Lower leg skin (tissue), 4 donors: Measurements from ENCODE around the gene INTS7. TPM values are rescaled to one million over a fixed set of nuclear protein-coding genes. Genes with fewer than 3 reads are reported as not detected.
"Not testable (repeated sequence)": the region's sequence is repeated elsewhere in the genome, so short reads cannot be mapped to it uniquely, and the experiment has no call there.

ENCODE experiments used
- DNase-seq, 2 donors: peaks; one replicate each; pipeline ENCODE4 v3.0.0-alpha.2; 2019; ENCODE audit warnings: low spot score in 2 of 2
- H3K4me3 ChIP-seq: fragments of 200-600 bp; sonication (generic); 2 replicates; pipeline ENCODE4 v1.5.1; 2017; ENCODE audit warnings: mild to moderate bottlenecking, low read depth; ENCODE audit not compliant: poor library complexity, severe bottlenecking
- POLR2A ChIP-seq, 2 donors: fragments of 450-650 bp; IDR thresholded peaks; one replicate each; pipeline ENCODE4 v1.6.1; 2016 to 2017; ENCODE audit warnings: antibody characterized with exemption in 2 of 2, mild to moderate bottlenecking in 1 of 2, moderate library complexity in 1 of 2
- WGBS, 2 donors: methylation state at CpG; one replicate each; pipeline ENCODE4 v1.1.5; 2018; 5-methylcytosine and 5-hydroxymethylcytosine counted together
- intact Hi-C: fragments of 100-400 bp; cut with DNase I; formaldehyde crosslinking; loops from one replicate; pipeline ENCODE4 v1.15.0; 2023; ENCODE audit warnings: low total_unique reads
- total RNA-seq, 4 donors: library from RNA; depleted of rRNA; stranded (reverse); fragments of >200 nt; gene quantifications; one replicate each; pipeline ENCODE4 v1.1.0, GENCODE V29; 2016
- TF ChIP-seq, protein P1 (sequence below), 3 donors: fragments of 450-650 bp; IDR thresholded peaks; one replicate each; pipeline ENCODE4 v1.5.1; 2016; ENCODE audit warnings: antibody characterized with exemption in 3 of 3, mild to moderate bottlenecking in 3 of 3, moderate library complexity in 2 of 3

INTS7 gene
- total RNA-seq, 4 donors from 2014 or later = 8.5 to 15.5 (median 11.0) TPM

GRCh38 chr1:211918843-211919414, 116.4 kb downstream of the INTS7 start:
- intact Hi-C loops = no loop called here
- TF ChIP-seq, protein P1, sequence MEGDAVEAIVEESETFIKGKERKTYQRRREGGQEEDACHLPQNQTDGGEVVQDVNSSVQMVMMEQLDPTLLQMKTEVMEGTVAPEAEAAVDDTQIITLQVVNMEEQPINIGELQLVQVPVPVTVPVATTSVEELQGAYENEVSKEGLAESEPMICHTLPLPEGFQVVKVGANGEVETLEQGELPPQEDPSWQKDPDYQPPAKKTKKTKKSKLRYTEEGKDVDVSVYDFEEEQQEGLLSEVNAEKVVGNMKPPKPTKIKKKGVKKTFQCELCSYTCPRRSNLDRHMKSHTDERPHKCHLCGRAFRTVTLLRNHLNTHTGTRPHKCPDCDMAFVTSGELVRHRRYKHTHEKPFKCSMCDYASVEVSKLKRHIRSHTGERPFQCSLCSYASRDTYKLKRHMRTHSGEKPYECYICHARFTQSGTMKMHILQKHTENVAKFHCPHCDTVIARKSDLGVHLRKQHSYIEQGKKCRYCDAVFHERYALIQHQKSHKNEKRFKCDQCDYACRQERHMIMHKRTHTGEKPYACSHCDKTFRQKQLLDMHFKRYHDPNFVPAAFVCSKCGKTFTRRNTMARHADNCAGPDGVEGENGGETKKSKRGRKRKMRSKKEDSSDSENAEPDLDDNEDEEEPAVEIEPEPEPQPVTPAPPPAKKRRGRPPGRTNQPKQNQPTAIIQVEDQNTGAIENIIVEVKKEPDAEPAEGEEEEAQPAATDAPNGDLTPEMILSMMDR (IDR thresholded peaks at IDR 0.05) = no peak
- TF ChIP-seq POLR2A (IDR thresholded peaks at IDR 0.05) = no peak
- H3K4me3 ChIP-seq = no peak overlapping the region
- DNase-seq = no peak
- WGBS, 2 donors = 83 to 92% methylated on average over 5 of the region's 5 CpGs

- intact Hi-C loops, DNase-seq, H3K4me3 ChIP-seq: not testable (repeated sequence)
- WGBS, 2 donors = 88 to 96% methylated on average over 3 of the region's 3 CpGs
Measured at GRCh38 chr1:211916458-211916857, 118.9 kb downstream of the INTS7 start.

DNA sequence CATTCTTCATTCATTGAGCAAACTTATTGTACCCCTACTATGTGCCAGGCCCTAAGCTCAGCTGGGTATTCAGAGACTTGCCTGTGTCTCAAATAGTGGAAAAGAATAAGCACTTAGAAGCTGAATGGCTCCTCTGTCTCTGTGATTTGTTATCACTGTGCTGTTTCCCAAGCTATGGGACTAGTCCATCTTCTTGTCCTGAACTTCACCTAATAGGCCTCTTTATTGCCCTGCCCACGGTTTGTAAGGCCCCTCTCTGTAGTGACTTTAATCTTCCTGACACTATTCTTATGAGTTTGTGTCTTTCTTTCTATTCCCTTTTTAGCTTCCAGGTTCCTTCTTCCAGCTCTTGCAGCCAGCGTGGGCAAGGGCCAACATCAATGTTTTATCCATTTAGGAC, 119.4 kb downstream of the INTS7 start:
- WGBS, 2 donors = 70 to 73% methylated on average over 2 of the region's 2 CpGs
- no peak for DNase-seq
- no peak for TF ChIP-seq POLR2A (IDR thresholded peaks at IDR 0.05)
- TF ChIP-seq, protein P1 (IDR thresholded peaks at IDR 0.05) = no peak
- intact Hi-C loops = no loop called here
- H3K4me3 ChIP-seq = no peak overlapping the region

GRCh38 chr1:211912844-211913432, 122.4 kb downstream of the INTS7 start:
- TF ChIP-seq POLR2A (IDR thresholded peaks at IDR 0.05) = no peak
- TF ChIP-seq, protein P1 (IDR thresholded peaks at IDR 0.05) = no peak

DNA sequence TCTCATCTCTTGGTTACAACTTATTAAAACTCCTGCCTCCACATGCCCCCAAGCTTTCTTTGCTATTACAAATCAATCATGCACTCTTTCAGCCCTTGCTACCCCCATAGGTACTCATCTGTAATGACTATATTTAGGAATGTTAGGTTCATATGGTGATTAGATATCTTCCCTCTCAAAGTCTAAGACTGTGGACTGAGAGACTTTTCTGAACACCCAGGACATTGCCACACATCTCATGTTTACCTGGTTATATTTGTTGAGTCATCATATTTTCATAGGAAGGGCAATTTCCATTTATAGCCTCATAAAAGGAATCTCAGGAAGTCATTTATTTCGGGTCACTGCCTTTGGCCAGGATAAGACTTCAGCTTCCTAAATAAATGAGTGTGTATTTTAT, 123.3 kb downstream of the INTS7 start:
- WGBS, 2 donors = 61 to 63% methylated on average over 1 of the region's 1 CpG
- TF ChIP-seq, protein P1 (IDR thresholded peaks at IDR 0.05) = no peak
- no peak for TF ChIP-seq POLR2A (IDR thresholded peaks at IDR 0.05)
- H3K4me3 ChIP-seq = no peak overlapping the region
- DNase-seq = no peak
- intact Hi-C loops = no loop called here

More at GRCh38 chr1:211912844-211913432, 122.4 kb downstream of the INTS7 start:
- intact Hi-C loops = no loop called here
- H3K4me3 ChIP-seq = no peak overlapping the region
- WGBS, 2 donors = 93% methylated on average over 13 of the region's 13 CpGs
- DNase-seq = no peak

DNA sequence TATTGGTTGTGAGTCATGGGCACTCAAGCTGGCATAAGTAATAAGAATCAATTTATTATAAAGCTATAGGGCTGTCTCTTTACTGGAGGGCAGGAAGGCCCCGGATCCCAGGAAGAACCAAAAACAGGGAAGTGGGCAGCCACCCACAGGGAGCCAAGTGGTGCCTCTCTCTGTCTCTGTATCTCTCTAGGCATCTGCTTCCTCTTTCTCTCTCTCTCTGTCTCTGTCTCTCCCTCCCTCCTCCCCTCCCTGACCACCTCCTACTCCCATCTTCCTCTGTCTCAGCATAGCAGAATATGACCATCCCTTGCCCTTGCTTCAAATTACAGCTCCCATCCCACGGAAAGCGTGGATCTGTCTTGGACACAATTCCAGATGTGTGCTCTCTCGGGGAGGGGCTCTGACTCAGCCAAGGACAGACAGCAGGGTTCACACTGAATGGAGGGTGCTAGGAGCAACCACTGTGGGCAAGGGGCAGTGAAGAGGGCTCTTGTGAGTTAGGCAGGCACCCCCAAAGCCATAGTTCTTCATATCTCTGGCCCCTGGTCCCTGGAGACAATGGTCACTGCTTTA, 124.4 kb downstream of the INTS7 start:
- intact Hi-C loops = no loop called here
- TF ChIP-seq, protein P1 (IDR thresholded peaks at IDR 0.05) = no peak
- no peak for TF ChIP-seq POLR2A (IDR thresholded peaks at IDR 0.05)
- WGBS, 2 donors = 47 to 66% methylated on average over 4 of the region's 4 CpGs
- DNase-seq = no peak
- no peak overlapping the region for H3K4me3 ChIP-seq
